B cell (primary cell): ENCODE results near the gene NCEH1.

Source experiments
- CTCF ChIP-seq: fragments of 200-600 bp; IDR thresholded peaks from one replicate; pipeline ENCODE4 v1.8.0; 2022; ENCODE audit warnings: antibody characterized with exemption, mild to moderate bottlenecking
- EZH2 ChIP-seq: IDR thresholded peaks from 2 replicates; pipeline ENCODE4 v1.6.1; 2012; ENCODE audit warnings: borderline replicate concordance, low read depth, mild to moderate bottlenecking, moderate library complexity, low read length; ENCODE audit not compliant: insufficient read depth, poor library complexity, severe bottlenecking

DNA sequence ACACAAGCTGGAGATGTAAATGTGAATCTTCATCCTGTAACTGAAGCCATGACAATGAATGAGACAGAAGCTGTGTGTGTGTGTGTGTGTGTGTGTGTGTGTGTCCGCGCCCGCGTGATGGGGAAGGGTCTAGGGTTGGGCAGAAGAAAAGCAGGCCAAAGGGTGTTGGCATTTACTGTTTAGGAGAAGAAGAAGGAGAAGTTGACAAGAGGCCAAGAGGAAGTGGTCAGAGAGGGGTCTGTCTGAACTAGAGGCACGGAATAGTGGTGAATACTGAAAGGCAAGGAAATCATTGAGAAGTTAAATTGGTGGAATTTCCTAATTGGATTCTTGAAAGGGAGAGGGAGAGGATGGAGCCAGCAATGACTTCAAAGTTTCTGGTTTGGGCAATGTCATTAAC lies 5.6 kb upstream of the NCEH1 start:
- TF ChIP-seq EZH2 (no peak), CTCF (no peak)
